Colonic mucosa (tissue), 4 donors: ENCODE data around the gene PCDHA13. TPM values are rescaled to one million over a fixed set of nuclear protein-coding genes. Genes with fewer than 3 reads are reported as not detected.
A peak's percentile ranks its signal among the peaks of the same experiment; 100 is the strongest.

Source experiments
- DNase-seq: peaks from one replicate; pipeline ENCODE4 v3.0.0-alpha.2; 2020
- H3K27ac ChIP-seq: fragments of 200-600 bp; one replicate; pipeline ENCODE4 v1.8.0; 2021
- H3K27me3 ChIP-seq: fragments of 200-600 bp; one replicate; pipeline ENCODE4 v1.8.0; 2021
- H3K36me3 ChIP-seq: fragments of 200-600 bp; one replicate; pipeline ENCODE4 v1.8.0; 2021
- H3K4me1 ChIP-seq: fragments of 200-600 bp; one replicate; pipeline ENCODE4 v1.8.0; 2021; ENCODE audit warnings: mild to moderate bottlenecking
- H3K4me3 ChIP-seq: fragments of 200-600 bp; one replicate; pipeline ENCODE4 v1.8.0; 2021
- H3K9ac ChIP-seq, 2 donors: one replicate each; pipeline ENCODE4 v1.7.0; 2013; ENCODE audit warnings: control low read depth in 2 of 2, low read depth in 2 of 2, low read length in 2 of 2
- H3K9me3 ChIP-seq: fragments of 200-600 bp; one replicate; pipeline ENCODE4 v1.8.0; 2021
- intact Hi-C: fragments of 100-400 bp; cut with DNase I; formaldehyde crosslinking; loops from one replicate; pipeline ENCODE4 v1.14.1; 2022
- total RNA-seq, 2 donors: library from RNA; stranded (reverse); fragmentation: NEBNext Ultra II Directional in 1 of 2; extraction: Animal tissue kit (Norgen Biotek cat#: 25700) in 1 of 2; gene quantifications; one replicate each; pipeline ENCODE4 v1.2.1, GENCODE V29; 2021
- TF ChIP-seq, protein P1 (sequence below): fragments of 200-600 bp; IDR thresholded peaks from one replicate; pipeline ENCODE4 v1.8.0; 2022; ENCODE audit warnings: antibody characterized with exemption, mild to moderate bottlenecking
- donor health status: healthy.
- donor health status: DM: no; HTN: no; CAD: no.
- donor health status: DM: no; HTN: no; CAD: no.

Gene PCDHA13
- total RNA-seq, 2 donors from 2014 or later = 0.05 TPM

DNA sequence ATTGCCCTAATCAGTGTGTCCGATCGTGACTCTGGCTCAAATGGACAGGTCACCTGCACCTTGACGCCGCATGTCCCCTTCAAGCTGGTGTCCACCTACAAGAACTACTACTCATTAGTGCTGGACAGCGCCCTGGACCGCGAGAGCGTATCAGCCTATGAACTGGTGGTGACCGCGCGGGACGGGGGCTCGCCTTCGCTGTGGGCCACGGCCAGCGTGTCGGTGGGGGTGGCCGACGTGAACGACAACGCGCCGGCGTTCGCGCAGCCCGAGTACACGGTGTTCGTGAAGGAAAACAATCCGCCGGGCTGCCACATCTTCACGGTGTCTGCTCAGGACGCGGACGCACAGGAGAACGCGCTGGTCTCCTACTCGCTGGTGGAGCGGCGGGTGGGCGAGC is 1.4 kb downstream of the PCDHA13 start:
- DNase-seq = no peak
- Histone ChIP-seq H3K4me1 (no peaks in the 10 kb centered on the region), H3K9ac (no peak overlapping the region), H3K27me3 (no peaks in the 10 kb centered on the region), H3K9me3 (no peaks in the 10 kb centered on the region), H3K27ac (no peak overlapping the region), H3K4me3 (no peak overlapping the region), H3K36me3 (no peaks in the 10 kb centered on the region)
- TF ChIP-seq, protein P1, sequence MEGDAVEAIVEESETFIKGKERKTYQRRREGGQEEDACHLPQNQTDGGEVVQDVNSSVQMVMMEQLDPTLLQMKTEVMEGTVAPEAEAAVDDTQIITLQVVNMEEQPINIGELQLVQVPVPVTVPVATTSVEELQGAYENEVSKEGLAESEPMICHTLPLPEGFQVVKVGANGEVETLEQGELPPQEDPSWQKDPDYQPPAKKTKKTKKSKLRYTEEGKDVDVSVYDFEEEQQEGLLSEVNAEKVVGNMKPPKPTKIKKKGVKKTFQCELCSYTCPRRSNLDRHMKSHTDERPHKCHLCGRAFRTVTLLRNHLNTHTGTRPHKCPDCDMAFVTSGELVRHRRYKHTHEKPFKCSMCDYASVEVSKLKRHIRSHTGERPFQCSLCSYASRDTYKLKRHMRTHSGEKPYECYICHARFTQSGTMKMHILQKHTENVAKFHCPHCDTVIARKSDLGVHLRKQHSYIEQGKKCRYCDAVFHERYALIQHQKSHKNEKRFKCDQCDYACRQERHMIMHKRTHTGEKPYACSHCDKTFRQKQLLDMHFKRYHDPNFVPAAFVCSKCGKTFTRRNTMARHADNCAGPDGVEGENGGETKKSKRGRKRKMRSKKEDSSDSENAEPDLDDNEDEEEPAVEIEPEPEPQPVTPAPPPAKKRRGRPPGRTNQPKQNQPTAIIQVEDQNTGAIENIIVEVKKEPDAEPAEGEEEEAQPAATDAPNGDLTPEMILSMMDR = no peak
- intact Hi-C loops = no loop called here

DNA sequence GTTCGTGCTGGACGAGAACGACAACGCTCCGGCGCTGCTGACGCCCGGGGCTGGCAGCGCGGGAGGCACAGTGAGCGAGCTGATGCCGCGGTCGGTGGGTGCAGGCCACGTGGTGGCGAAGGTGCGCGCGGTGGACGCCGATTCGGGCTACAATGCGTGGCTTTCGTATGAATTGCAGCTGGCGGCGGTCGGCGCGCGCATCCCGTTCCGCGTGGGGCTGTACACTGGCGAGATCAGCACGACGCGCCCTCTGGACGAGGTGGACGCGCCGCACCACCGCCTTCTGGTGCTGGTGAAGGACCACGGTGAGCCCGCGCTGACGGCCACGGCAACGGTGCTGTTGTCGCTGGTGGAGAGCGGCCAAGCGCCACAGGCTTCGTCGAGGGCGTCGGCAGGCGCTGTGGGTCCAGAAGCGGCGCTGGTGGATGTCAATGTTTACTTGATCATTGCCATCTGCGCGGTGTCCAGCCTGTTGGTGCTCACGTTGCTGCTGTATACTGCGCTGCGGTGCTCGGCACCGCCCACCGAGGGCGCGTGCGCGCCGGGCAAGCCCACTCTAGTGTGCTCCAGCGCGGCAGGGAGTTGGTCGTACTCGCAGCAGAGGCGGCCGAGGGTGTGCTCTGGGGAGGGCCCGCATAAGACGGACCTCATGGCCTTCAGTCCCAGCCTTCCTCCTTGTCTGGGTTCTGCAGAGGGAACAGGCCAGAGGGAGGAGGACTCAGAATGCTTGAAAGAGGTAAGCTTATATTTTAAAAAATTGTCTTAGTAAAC is 2.2 kb downstream of the PCDHA13 start:
- no peaks in the 10 kb centered on the region for H3K4me1 ChIP-seq
- H3K4me3 ChIP-seq = no peak overlapping the region
- no peaks in the 10 kb centered on the region for H3K27me3 ChIP-seq
- no peaks in the 10 kb centered on the region for H3K36me3 ChIP-seq
- intact Hi-C loops = no loop called here
- no peak for DNase-seq
- no peak overlapping the region for H3K9ac ChIP-seq
- H3K27ac ChIP-seq = no peak overlapping the region
- TF ChIP-seq, protein P1 = no peak
- no peaks in the 10 kb centered on the region for H3K9me3 ChIP-seq

DNA sequence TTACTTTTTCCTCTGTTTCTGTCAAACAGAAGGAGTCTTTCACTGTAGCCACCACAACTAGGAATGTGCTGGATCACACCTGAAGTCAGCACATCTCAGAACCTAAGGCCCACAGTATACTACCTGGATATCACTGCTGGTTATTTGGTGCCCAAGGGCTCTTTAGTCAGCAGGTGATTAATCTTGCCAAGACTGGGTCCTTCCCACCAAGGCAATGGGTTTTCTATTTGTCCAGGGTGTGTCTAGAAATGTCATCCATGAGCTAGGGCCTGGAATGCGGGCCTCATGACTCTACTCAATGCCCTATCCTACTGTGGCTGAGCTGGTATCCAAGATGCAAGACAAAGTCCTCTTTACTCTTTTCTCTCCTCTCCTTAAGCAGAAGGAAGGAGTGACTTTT is 34.4 kb downstream of the PCDHA13 start:
- TF ChIP-seq, protein P1 = no peak
- Histone ChIP-seq H3K27ac (no peak overlapping the region), H3K4me1 (no peaks in the 10 kb centered on the region), H3K4me3 (no peak overlapping the region), H3K27me3 (no peaks in the 10 kb centered on the region), H3K9ac (no peak overlapping the region), H3K36me3 (no peaks in the 10 kb centered on the region), H3K9me3 (no peaks in the 10 kb centered on the region)
- intact Hi-C loops = no loop called here
- DNase-seq = no peak

DNA sequence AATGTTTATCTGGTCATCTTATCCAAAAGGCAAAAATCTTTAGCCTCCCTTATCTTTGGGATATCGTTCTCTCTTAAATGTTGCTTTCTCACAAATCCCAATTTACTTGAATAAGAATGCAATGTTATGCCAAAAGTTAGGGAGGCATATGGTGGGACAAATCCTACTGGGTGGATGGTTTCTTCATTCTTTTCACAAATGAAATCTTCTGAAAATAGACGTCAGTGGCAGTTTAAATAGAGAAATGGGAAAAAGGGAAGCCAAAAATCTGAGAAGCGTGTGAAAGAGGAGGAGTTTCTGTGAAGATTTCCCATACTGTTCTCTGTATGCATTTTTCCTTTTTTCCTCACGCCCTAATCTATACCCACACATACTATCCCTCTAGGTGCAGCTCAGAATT is 41.7 kb downstream of the PCDHA13 start:
- H3K9me3 ChIP-seq = no peaks in the 10 kb centered on the region
- no peaks in the 10 kb centered on the region for H3K4me1 ChIP-seq
- DNase-seq = no peak
- H3K36me3 ChIP-seq = no peaks in the 10 kb centered on the region
- H3K4me3 ChIP-seq = no peak overlapping the region
- no peaks in the 10 kb centered on the region for H3K27me3 ChIP-seq
- H3K27ac ChIP-seq = no peak overlapping the region
- TF ChIP-seq, protein P1 = no peak
- intact Hi-C loops = no loop called here
- H3K9ac ChIP-seq = no peak overlapping the region

DNA sequence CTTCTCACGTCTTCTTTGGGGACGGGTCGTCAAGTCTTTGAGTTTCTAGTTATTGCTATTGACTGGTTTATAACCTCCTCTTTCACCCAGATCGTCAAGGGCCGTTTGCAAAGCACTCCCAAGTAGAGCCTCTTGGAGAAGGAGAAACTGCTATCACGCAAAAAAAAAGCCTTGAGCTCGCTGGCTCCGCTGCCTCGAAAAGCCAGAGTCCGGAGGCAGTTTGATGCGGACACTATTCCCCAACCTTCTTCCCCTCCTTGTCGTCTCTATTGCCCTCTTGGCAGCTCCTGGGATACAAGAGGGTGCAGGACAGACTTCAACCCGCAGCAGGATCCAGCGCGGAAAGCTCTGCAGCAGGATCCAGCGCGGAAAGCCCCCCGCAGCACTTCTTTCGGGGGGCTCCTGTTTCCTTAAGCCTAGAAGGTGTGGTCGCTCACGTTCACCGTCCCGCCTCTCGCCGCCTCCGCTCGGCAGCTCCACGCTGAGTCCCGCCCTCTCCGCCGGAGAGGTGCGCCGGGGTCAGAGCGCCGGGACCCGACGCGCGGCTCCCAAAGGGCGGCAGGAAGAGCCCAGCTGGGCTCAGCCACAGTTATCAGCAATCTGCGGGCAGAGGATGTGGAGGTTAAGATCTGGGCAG is 44.0 kb downstream of the PCDHA13 start, which contains the start of gene PCDHAC1:
Gene PCDHAC1, plus strand, starts transcription at position 494 of the 637 bp plus-strand sequence. CDS start 594 bp downstream, outside the sequence.
- H3K9me3 ChIP-seq = no peaks in the 10 kb centered on the region
- no peak within 1 kb of the TSS for H3K27ac ChIP-seq
- H3K27me3 ChIP-seq = no peaks in the 10 kb centered on the region
- no peak within 1 kb of the TSS for H3K9ac ChIP-seq
- H3K36me3 ChIP-seq = no peaks in the 10 kb centered on the region
- TF ChIP-seq, protein P1 = no peak
- H3K4me1 ChIP-seq = no peaks in the 10 kb centered on the region
- DNase-seq = no peak
- H3K4me3 ChIP-seq = peak within 1 kb of the TSS; percentile 30
- intact Hi-C loops = no loop called here
